SHP77 (cell line): ENCODE results near the gene SHMT2.

Source experiments
- DNase-seq, 2 experiments: peaks; one replicate each; lab custom pipeline; 2025; lab: John Stamatoyannopoulos, UW

Gene SHMT2

GRCh38 chr12:57227315-57228115, 2.0 kb upstream of the SHMT2 start:
- DNase-seq = no peak

DNA sequence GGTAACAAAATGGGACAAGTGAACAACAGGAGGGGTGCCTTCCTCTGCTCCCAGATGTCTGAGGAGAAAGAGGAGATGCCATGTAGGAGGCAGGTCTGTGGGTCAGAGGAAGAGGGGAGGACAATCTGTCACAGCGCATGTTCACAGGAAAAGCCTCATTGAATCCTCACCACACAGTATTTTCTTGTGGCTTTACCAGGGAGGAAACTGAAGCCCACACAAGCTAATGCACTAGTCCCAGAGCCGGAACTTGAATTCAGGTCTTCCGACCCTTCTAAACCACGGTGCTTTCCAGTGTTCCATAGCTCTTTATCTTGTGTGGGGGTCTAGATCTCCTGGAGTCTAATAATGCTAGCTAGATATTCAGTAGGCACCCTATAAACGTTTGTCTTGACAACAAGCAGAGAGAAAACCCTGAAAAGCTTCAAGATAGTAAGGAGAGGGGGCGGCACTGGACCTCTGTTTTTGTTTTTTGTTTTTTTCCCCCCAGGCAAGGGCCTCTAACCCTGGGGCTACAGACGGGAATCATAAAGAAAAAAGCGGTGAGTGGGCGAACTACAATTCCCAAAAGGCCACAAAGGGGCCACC, 371 bp upstream of the SHMT2 start:
- no peak for DNase-seq

DNA sequence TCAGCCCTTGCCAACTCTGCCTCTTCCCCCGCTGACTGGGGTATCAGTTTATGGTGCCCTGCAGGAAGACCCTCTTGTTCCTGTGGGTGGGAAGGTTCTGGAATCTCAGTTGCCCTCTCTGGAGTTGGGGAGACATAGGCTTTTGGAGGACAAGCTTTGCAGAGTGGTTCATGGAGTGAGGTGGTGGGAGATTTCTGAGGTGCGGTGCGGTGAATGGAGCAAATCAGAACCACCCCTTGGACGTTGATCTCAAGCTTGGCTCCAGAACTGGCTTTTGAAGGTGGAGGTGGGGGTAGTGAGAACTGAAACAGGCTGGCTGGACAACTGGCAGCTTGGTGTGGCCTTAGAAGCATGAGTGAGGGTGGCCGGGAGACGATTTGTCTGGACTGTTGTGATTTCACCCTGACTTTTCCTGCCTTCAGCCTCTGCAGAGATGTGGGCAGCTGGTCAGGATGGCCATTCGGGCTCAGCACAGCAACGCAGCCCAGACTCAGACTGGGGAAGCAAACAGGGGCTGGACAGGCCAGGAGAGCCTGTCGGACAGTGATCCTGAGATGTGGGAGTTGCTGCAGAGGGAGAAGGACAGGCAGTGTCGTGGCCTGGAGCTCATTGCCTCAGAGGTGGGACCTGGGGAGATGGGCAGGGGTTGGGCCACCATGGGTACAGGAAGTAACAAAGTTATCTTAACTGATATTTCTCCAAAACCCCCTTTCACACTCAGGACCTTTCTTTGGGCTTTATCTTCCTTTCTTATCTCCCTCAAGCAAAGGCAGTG, 1.1 kb downstream of the SHMT2 start:
- DNase-seq = no peak

- no peak for DNase-seq
These were observed 1.9 kb downstream of the SHMT2 start for GRCh38 chr12:57231276-57232021.

DNA sequence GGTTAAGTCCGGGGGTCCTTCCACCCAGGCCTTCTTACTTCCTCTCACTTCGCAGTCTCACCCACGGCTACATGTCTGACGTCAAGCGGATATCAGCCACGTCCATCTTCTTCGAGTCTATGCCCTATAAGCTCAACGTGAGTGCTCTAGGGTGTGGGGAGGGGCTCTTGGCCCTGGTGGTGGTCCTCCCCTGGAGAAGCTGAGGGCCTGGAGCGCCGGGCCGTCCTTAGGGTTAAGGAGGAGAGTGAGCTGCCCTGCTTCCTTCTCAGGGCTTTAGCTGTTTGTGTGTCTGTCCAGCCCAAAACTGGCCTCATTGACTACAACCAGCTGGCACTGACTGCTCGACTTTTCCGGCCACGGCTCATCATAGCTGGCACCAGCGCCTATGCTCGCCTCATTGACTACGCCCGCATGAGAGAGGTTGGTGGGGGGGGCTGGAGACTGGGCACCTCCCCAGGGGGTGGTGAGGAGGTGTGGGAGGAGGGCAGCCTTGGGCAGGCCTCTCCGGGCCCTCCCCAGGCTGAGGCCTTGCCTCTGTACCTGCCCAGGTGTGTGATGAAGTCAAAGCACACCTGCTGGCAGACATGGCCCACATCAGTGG, 2.7 kb downstream of the SHMT2 start:
- no peak for DNase-seq

GRCh38 chr12:57233357-57234232, 4.1 kb downstream of the SHMT2 start:
- no peak for DNase-seq

- no peak for DNase-seq
These were observed 4.7 kb downstream of the SHMT2 start for GRCh38 chr12:57234233-57234570.

GRCh38 chr12:57234571-57235016, 5.1 kb downstream of the SHMT2 start:
- DNase-seq = no peak

DNA sequence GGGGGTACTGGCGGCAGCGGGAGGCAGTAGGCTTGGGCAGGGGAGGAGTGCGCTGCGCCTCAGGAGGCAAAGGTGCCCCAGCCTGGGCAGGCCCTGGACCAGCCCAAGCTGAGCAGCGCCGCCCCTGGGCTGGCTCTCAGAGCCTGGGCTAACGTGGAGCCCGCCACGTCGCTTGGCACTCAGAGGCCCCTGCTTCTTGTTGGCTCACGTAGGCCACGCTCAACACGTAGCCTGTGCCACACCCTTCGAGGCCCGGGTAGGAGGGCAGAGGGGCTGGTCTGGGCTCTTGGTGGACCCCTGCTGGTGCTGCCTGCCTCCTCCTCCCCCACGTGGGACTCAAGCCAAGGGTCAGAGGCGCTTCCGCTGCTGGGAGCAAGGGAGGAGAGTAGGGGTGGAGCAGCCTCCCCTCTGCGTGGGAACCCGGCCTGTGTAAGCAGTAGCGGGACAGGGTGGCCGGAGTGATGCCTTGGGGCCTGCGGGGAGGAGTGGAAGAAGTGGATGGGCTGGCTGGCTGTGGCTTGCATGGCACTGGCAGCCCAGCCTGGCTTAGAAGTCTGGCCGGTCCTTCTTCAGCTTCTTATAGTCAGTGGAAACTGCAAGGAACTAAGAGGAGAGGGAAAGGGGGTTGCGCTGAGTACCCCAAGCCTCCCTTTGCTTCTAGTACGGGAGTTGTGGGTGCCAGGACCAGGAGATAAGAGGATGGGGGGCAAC, 5.7 kb downstream of the SHMT2 start:
- DNase-seq = peak in 1 of 2 experiments; percentile 49

DNA sequence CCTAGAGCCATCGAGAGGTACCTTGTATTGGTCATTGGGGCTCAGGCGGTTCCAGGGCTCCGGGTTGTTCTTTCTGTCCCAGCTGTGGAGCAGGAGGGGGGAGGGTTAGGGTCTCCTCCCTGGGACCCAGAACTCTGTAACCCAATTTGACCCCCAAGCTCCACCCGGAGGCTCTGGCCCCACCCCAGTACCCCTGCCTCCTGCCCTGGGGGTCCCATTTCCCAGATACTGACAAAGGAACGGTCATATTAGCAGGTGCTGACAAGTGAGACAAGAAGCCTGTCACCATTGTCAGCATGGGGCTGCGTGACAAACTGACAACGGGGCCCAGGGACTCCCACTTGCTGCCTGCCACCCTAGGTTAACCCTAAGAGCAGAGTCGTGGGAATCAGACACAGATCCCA, 6.2 kb downstream of the SHMT2 start:
- no peak for DNase-seq

GRCh38 chr12:57236201-57236924, 6.9 kb downstream of the SHMT2 start:
- no peak for DNase-seq

DNA sequence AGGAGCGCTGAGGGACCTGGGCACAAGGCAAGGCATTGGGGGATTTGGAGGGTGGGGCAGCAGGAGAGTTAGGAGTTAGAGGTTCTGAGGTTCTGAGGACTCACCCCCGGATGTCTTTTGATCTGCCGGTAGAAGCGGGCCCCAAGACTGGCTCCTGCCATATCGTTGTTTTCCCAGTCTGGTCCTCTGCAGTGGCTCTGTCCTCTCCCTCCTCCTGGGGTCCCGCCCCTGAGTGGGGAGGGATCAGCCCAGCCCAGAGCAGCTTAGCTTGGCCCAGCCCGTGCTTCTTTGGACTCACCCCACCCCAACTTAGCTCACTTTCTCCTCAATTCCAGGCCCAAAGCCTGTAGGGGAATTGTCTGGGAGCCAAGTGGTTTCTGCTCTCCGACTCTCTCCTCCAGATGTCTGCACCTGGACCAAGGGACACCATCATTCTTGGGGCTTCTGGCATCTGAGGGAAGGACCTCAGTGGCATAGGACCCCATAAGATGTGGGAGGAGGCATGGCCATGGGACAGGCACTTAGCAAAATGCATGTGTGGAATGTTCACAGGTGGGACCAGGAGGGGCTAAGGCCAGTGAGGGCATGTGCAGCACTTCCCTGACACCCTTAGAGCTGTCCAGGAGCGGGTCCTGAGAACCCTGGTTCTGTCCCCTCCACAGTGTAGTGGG, 7.5 kb downstream of the SHMT2 start:
- no peak for DNase-seq

GRCh38 chr12:57237596-57237931, 8.1 kb downstream of the SHMT2 start:
- DNase-seq = no peak

DNA sequence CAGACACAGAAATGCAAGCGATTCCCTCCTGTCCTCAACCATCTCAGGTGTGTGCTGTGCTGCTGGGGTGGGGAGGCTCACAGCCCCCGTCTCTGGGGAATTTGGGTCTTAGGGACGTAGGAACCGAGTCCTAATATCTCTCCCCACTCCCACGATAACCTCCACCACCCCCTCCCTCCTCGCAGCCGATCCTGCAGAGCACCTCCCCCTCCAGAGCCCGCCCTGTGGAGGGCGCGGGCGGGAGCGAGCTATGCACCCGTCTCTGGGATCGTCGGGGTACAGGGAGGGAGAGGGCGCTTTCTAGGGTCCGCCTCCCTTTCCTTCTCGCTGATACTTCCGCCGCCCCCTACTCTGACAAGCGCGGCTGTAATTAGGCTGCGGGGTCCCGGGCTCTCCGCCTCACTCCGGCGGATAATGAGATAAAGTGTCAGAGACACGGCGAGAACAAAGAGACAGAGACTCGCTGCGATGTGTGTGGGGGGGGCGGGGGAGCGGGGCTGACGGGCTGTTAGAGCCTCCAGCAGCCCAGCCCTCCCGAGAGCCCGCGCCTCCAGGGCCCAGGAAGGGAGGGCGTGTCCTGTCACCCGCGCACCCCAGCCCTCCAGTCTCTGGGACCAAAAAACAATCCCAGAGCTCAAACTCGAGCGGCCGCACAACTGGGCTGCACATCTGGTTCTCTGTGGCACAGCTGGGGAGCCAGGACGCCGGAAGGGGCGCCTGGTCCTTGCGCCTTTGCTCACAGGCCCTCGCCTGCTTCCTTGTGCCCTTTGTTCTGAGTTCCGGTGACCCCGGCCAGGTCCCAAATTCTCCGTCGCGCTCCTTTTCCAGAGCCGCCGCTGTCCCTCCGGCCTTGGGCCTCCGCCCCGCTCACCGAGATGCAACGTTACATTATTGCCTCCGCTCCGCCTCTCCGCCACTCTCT, 8.7 kb downstream of the SHMT2 start:
- peak; percentile 15 to 40 for DNase-seq

- DNase-seq = peak; percentile 76 to 77
These were observed 9.5 kb downstream of the SHMT2 start for GRCh38 chr12:57238854-57239554.

DNA sequence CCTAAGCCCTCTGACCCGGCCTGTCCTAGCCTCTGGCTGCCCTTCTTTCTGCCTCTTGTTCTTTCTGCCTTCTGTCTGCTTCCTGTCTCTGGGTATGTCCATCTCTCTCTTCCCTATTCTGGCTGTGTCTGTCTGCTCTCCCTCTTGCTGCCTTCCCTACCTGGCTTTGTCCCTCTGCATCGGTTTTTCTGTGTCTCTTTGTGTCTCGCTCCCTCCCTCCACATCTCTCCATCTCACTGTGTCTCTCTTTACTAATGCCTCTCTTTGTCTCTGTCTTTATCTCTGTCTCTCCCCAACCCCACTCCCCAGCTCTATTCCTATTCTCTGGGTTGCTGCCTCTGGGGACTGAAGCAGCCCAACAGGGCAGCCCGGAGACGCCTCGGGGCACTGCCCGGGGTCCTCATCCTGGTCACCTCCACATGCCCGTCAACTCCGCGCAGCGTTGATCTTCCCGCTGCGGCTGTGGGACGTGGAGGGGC, 10.1 kb downstream of the SHMT2 start:
- peak in 1 of 2 experiments; percentile 54 for DNase-seq
